Measurements from ENCODE around the gene CDT1. TPM values are rescaled to one million over a fixed set of nuclear protein-coding genes. Genes with fewer than 3 reads are reported as not detected.

CDT1 gene
- total and polyA plus RNA-seq, 2 experiments from 2014 or later: 5.9 to 11.3 TPM

GRCh38 chr16:88853325-88853941 lies 49.8 kb downstream of the CDT1 start:
- in situ Hi-C loops (cut with MboI): no loop called here
- no peak for DNase-seq
- H3K9me3 ChIP-seq (ENCODE audit: low read depth): no peaks in the 10 kb centered on the region
- peaks cover 21% of the 10 kb centered on the region; the same call in 1 of the 2 replicates for H3K79me2 ChIP-seq (ENCODE audit: insufficient read depth)
- H4K20me1 ChIP-seq (ENCODE audit: insufficient read depth): no peaks in the 10 kb centered on the region
- peaks cover 8% of the 10 kb centered on the region; the same call in 1 of the 2 replicates for H3K4me1 ChIP-seq (ENCODE audit: insufficient read depth)
- H3F3A ChIP-seq (ENCODE audit: insufficient read depth): no peaks in the 10 kb centered on the region; the same call in 1 of the 2 replicates
- H3K27ac ChIP-seq: no peak overlapping the region
- H3K4me2 ChIP-seq (ENCODE audit: unreplicated experiment): no peak overlapping the region
- no peak overlapping the region for H3K9ac ChIP-seq
- no peak for TF ChIP-seq EZH2phosphoT487 (IDR thresholded peaks at IDR 0.05; ENCODE audit: insufficient read depth, low read depth)
- no peak for TF ChIP-seq EZH2 (IDR thresholded peaks at IDR 0.05; ENCODE audit: insufficient read depth, poor library complexity, severe bottlenecking)
- H3K4me3 ChIP-seq: no peak overlapping the region
- no peaks in the 10 kb centered on the region for H3K36me3 ChIP-seq (ENCODE audit: low read depth)
- no peaks in the 10 kb centered on the region for H3K9me2 ChIP-seq (ENCODE audit: insufficient read depth)
- no peaks in the 10 kb centered on the region for H3K27me3 ChIP-seq (replicated peaks; ENCODE audit: insufficient read depth)
- no peak overlapping the region for H2AFZ ChIP-seq
- WGBS, 2 experiments (ENCODE audit: low coverage in 1 of 2, low lambda C conversion rate in 2 of 2, missing lambda C conversion rate in 2 of 2): 80 to 83% methylated on average over 17 of the region's 17 CpGs

DNA sequence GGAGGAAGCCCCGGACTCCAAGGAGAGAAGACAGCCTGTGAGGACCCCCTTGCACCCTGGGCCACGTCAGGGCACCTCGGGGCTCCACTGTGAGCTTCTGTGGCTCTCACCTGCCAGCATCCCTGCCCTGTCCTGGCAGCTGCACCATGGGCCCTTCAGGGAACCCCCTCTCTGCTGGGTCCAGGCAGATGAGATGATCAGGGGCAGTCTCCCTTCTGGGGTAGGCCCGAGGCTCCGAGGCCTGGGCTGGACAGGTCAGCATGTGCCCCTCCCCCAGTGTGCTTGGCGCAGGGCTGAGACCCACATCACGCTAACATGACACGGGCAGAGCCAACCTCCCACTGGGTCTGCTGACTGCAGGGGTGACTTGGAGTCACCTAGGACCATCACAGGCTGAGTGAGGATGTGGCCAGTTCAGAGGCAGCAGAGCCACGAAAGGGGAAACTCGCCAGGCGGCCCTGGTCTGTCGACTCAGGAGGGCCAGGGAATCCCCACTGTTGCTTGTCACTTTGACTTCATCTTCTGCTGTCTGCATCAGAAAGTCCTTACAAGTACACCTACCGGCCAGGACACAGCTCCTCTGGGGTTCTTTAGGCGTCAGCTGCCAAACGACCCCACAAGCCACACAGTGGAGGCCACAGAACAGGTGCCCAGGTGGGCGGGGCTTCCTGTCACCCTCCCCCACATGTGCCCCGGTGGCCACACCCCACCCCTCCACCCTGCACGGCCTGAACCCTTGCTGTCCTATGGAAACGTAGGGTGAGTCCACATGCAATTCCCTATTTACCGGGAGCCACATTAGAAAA lies 50.9 kb downstream of the CDT1 start:
- TF ChIP-seq EZH2 (IDR thresholded peaks at IDR 0.05; ENCODE audit: insufficient read depth, poor library complexity, severe bottlenecking) (no peak), EZH2phosphoT487 (IDR thresholded peaks at IDR 0.05; ENCODE audit: insufficient read depth, low read depth) (no peak)
- H3F3A ChIP-seq (ENCODE audit: insufficient read depth): no peaks in the 10 kb centered on the region; the same call in 1 of the 2 replicates
- H3K27ac ChIP-seq: no peak overlapping the region
- H3K9me2 ChIP-seq (ENCODE audit: insufficient read depth): no peaks in the 10 kb centered on the region
- in situ Hi-C loops (cut with MboI): no loop called here
- no peak overlapping the region for H3K9ac ChIP-seq
- no peaks in the 10 kb centered on the region for H3K9me3 ChIP-seq (ENCODE audit: low read depth)
- WGBS, 2 experiments (ENCODE audit: low coverage in 1 of 2, low lambda C conversion rate in 2 of 2, missing lambda C conversion rate in 2 of 2): 76 to 80% methylated on average over 18 to 20 of the region's 20 CpGs
- peaks cover 8% of the 10 kb centered on the region; the same call in 1 of the 2 replicates for H3K4me1 ChIP-seq (ENCODE audit: insufficient read depth)
- H3K36me3 ChIP-seq (ENCODE audit: low read depth): no peaks in the 10 kb centered on the region
- peaks cover 27% of the 10 kb centered on the region; the same call in 1 of the 2 replicates for H3K79me2 ChIP-seq (ENCODE audit: insufficient read depth)
- no peak overlapping the region for H3K4me3 ChIP-seq
- H2AFZ ChIP-seq: no peak overlapping the region
- no peaks in the 10 kb centered on the region for H4K20me1 ChIP-seq (ENCODE audit: insufficient read depth)
- DNase-seq: no peak
- no peaks in the 10 kb centered on the region for H3K27me3 ChIP-seq (replicated peaks; ENCODE audit: insufficient read depth)
- H3K4me2 ChIP-seq (ENCODE audit: unreplicated experiment): no peak overlapping the region

- in situ Hi-C loops (cut with MboI): no loop called here
- TF ChIP-seq EZH2 (IDR thresholded peaks at IDR 0.05; ENCODE audit: insufficient read depth, poor library complexity, severe bottlenecking) (no peak), EZH2phosphoT487 (IDR thresholded peaks at IDR 0.05; ENCODE audit: insufficient read depth, low read depth) (no peak)
- WGBS, 2 experiments (ENCODE audit: low coverage in 1 of 2, low lambda C conversion rate in 2 of 2, missing lambda C conversion rate in 2 of 2): 79 to 81% methylated on average over 8 of the region's 8 CpGs
Observed at GRCh38 chr16:88855176-88855575, 51.6 kb downstream of the CDT1 start.

GRCh38 chr16:88855736-88856121 lies 52.1 kb downstream of the CDT1 start:
- H2AFZ ChIP-seq: no peak overlapping the region
- H3K36me3 ChIP-seq (ENCODE audit: low read depth): no peaks in the 10 kb centered on the region
- no peak for DNase-seq
- H3K27me3 ChIP-seq (replicated peaks; ENCODE audit: insufficient read depth): no peaks in the 10 kb centered on the region
- H3K4me3 ChIP-seq: peak overlapping the region; percentile 71
- peak overlapping the region; percentile 74 for H3K4me2 ChIP-seq (ENCODE audit: unreplicated experiment)
- no peaks in the 10 kb centered on the region for H4K20me1 ChIP-seq (ENCODE audit: insufficient read depth)
- peaks cover 8% of the 10 kb centered on the region; the same call in 1 of the 2 replicates for H3K4me1 ChIP-seq (ENCODE audit: insufficient read depth)
- peak overlapping the region; percentile 44; the same call in 1 of the 2 replicates for H3K9ac ChIP-seq
- in situ Hi-C loops (cut with MboI): no loop called here
- H3F3A ChIP-seq (ENCODE audit: insufficient read depth): no peaks in the 10 kb centered on the region; the same call in 1 of the 2 replicates
- no peak overlapping the region for H3K27ac ChIP-seq
- H3K9me2 ChIP-seq (ENCODE audit: insufficient read depth): no peaks in the 10 kb centered on the region
- TF ChIP-seq EZH2 (IDR thresholded peaks at IDR 0.05; ENCODE audit: insufficient read depth, poor library complexity, severe bottlenecking) (no peak), EZH2phosphoT487 (IDR thresholded peaks at IDR 0.05; ENCODE audit: insufficient read depth, low read depth) (no peak)
- WGBS, 2 experiments (ENCODE audit: low coverage in 1 of 2, low lambda C conversion rate in 2 of 2, missing lambda C conversion rate in 2 of 2): 79 to 80% methylated on average over 12 to 13 of the region's 13 CpGs
- H3K9me3 ChIP-seq (ENCODE audit: low read depth): no peaks in the 10 kb centered on the region
- H3K79me2 ChIP-seq (ENCODE audit: insufficient read depth): peaks cover 27% of the 10 kb centered on the region; the same call in 1 of the 2 replicates

More at GRCh38 chr16:88855176-88855575, 51.6 kb downstream of the CDT1 start:
- no peaks in the 10 kb centered on the region for H3K36me3 ChIP-seq (ENCODE audit: low read depth)
- H3K27me3 ChIP-seq (replicated peaks; ENCODE audit: insufficient read depth): no peaks in the 10 kb centered on the region
- H3K4me1 ChIP-seq (ENCODE audit: insufficient read depth): peaks cover 8% of the 10 kb centered on the region; the same call in 1 of the 2 replicates
- no peak overlapping the region for H3K27ac ChIP-seq
- no peak for DNase-seq
- no peak overlapping the region for H3K4me2 ChIP-seq (ENCODE audit: unreplicated experiment)
- H3K9me2 ChIP-seq (ENCODE audit: insufficient read depth): no peaks in the 10 kb centered on the region
- H3F3A ChIP-seq (ENCODE audit: insufficient read depth): no peaks in the 10 kb centered on the region; the same call in 1 of the 2 replicates
- H3K4me3 ChIP-seq: no peak overlapping the region
- H3K9me3 ChIP-seq (ENCODE audit: low read depth): no peaks in the 10 kb centered on the region
- H3K79me2 ChIP-seq (ENCODE audit: insufficient read depth): peaks cover 27% of the 10 kb centered on the region; the same call in 1 of the 2 replicates
- H3K9ac ChIP-seq: no peak overlapping the region
- H2AFZ ChIP-seq: no peak overlapping the region
- no peaks in the 10 kb centered on the region for H4K20me1 ChIP-seq (ENCODE audit: insufficient read depth)
